ENCODE data around the gene RPL36.

RPL36 gene

DNA sequence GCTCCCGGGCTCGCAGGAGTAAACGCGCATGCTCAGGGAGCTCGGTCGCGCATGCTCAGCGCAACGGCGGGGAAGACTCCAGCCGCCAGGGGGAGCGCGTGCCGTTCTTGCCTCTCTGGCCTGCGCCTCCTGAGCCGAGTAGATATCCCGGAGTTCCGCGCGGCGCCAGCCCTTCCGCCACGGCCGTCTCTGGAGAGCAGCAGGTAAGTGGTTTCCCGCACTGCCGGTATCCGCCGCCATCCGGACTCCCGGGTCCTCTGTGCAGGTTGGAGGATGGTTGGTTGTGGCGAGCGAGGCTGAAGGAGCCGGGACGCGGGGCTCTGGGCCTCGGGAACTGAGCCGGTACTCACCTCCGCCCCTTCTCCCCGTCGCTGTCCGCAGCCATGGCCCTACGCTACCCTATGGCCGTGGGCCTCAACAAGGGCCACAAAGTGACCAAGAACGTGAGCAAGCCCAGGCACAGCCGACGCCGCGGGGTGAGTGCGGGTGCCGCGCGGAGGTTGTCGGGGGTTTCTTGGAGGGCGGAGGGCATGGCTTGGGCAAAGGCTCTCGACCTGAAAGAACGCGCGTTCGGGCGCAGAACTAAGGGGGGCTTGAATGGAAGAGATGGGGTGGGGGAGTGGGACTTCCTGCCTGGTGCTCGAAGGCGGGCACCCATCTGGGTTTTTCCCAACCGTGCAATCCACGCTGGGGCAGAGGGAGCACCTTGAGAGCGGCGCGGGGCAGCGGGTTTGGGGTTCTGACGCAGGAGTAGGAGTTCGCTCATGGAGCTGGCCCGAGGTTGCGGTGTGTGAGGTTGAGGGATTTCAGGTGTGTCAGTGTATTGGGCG, at the start of gene RPL36:
RPL36 (plus strand) TSS at position 171 of the 830 bp plus-strand sequence; CDS start at position 384, 213 bp downstream.
- peak; percentile 98 for DNase-seq (ENCODE audit: low read depth)

DNA sequence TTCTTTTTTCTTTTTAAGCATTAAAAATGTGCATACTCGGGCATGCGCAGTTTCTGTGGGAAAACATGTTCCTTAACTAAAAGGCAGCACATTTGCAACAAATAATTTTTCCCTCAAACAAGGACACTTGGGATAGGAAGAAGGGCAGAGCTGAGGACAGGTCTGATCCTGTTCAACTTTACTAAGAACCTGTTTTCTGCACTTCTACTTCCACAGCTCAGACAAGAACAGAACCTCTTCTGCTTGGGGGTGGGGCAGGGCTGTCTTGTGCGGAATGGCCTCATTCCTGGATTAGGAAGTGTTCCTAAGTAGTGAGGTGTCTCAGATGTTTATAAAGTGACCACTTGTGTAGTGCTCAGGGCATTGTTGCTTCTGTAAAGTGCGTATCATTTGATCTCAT, 48.9 kb upstream of the RPL36 start:
- no peak for DNase-seq (ENCODE audit: low read depth)

DNA sequence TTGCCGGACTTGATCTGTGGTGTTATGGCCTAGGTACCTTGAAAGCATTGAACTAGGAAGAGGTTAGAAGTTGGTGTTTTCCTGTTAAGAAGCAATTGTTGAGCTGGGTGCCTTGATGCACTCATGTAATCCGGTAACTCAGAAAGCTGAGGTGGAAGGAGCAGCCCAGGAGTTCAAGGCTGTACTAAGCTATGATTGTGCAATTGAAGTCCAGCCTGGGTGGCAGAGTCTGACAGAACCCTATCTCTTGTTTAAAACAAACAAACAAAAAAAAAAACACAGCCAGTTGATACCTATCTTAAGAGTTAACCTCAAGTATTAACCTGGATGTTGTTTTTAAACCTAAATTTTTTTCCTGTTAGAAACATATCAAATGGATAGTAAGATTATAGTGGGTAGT, 47.9 kb upstream of the RPL36 start:
- no peak for DNase-seq (ENCODE audit: low read depth)

DNA sequence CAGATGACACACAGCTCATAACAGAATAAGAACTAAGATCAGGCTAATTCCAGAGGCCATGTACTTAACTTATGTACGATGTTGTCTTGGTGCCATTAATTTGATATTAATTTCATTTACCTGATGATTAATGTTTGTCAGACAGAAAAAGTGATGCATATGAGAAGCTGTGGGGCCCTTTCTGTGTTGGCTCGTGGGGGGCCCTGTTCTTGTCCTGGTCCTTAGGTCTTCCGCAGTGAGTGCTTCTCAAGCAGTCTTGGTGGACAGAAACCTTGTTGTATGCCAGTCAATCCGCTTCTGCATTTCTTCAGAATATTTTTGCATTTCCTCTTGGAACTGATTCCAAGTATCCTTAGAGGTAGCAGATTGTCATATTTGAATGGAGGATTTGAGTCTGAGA, 47.0 kb upstream of the RPL36 start:
- DNase-seq (ENCODE audit: low read depth): no peak

DNA sequence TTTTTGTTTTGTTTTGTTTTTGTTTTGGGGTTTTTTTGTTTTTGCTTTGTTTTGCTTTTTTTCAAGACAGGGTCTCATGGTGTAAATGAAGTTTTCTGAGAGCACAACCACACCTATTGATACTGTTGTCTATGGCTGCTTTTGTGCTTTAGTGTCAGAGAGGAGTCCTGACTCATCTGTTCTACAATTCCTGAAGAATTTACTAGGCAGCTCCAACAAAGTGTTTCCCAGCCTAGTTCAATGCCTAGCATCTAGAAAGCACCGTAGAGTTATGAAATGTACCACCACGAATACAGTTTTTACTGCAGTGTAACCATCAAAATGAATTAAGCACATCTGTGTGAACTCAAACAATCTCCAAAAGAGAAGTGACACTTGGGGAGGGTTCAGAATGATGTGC, 46.1 kb upstream of the RPL36 start:
- no peak for DNase-seq (ENCODE audit: low read depth)

DNA sequence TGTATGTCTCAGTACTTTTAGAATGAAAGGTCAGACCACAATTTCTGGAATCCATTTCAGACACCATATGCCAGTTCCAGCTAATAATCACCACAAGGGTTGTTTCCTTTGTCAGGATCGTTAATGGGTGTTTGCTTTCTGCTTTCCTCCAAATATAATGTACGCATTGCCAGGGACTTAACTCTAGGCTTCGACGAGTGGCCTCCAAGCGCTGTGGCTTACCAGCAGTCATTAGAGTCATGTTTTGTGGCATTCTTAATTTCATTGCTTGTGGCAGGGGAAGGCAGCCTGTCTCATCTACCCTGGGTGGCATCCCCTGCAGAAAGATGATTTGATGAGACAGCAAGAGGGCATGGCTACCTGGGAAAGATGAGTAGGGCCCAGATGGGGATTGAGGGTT, 44.7 kb upstream of the RPL36 start:
- DNase-seq (ENCODE audit: low read depth): no peak

DNA sequence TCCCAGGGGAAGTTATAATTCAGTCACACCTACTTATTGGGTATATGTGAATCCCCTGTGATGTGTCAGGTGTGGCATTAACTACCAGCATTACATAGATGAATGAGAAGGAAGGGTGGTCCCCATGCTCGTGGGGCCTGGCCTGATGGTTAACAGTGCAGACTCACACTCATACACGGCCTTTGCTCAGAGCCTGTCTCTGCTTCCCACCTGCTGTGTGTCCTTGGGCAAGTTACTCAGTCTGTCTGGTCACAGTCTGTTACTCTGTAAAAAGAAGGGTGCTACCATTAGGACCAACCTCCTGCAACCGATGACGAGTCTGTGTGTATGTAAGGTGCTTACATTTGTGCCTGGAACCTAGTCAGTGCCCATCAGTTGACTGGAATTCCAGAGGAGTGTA, 43.4 kb upstream of the RPL36 start:
- no peak for DNase-seq (ENCODE audit: low read depth)

DNA sequence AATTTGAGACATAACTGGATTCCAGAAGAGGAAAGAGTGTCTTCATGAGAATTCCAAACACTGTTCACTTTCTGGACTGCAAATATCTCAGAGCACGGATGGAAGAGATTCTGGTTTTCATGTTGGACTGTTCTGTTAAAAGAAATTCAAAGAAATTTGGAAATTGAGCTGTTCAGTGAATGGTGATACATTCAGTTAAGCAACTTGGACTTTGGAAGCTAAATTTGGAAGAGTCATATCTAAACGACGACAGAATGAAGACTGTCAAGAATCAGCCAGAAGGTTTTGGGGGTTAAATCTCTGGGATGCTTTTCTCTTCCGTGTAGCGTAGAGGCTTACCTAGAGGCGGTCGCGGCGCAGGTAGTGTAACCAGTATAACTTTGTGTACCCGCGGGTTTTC, 41.6 kb upstream of the RPL36 start:
- no peak for DNase-seq (ENCODE audit: low read depth)

DNA sequence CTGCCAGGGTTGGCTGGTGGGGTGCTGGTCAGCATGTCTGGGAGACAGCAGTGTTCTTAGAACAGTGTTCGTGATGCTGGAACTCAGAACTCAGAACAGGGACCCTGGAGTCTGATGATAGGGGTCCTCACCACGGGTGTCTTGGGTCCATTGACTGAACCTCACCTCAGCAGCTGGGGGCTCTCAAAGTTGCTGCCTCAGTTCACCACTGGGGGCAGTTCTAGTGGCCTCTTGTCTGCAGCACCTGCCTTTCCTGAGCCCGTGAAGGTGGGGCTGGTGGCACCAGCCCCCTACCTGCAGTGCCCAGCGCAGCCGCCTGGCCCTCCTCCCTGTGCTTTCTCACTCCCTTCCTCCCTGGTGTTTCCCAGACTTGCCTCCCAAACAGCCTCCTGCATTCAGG, 38.7 kb upstream of the RPL36 start:
- no peak for DNase-seq (ENCODE audit: low read depth)

DNA sequence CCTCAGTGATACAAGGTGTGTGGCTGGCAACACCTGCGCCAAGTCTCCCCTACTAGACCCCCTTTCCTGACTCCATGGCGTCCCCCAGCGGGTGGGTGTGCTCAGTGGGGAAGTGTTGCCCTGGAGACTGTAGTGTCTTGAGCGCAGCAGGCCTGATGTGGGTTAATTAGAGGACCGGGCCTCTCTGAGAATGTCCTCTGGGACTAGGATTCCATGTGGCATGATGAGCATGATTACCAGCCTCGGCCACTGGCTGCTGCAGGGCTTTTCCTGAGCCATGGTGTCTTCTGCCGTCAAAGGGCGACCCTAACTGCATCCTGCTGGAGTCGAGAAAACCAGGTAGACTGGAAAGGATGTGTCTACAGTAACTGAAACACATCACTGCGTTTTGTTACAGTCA, 37.8 kb upstream of the RPL36 start:
- DNase-seq (ENCODE audit: low read depth): no peak

DNA sequence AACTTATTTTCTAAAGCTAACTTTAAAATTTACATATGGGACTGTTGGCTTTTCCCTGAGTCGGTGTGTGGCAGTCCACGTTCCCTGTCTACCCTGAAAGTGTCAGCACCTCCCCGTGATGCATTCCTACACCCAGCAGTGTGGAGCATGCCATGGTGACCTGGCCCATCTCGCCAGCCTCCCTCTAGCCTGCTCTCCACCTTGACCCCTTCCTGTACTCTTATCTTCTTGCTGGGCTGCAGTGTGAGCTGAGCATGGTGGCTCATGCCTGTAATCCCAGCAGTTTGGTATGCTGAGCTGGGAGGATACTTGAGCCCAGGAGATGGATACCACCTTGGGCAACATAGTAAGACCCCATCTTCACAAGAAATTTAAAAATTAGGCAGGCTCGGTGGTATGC, 35.2 kb upstream of the RPL36 start:
- DNase-seq (ENCODE audit: low read depth): no peak

DNA sequence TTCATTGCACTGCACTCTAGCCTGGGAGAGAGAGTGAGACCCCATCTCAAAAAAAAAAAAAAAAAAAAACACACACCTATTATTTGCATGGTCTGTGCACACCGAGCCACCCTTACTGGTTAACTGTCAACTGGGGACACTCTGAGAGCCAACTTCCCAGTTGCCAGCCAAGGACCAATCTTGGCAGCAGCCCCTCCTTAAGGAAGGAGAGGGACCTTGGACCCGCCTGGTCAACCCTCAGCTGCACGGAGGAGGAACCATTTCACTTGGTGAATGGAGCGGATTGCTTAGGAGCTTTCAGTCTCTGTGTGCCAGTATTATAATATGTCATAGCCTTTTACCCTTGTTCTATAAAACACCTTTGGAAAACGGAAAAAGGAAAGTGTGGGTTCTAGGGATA, 34.7 kb upstream of the RPL36 start:
- DNase-seq (ENCODE audit: low read depth): no peak

DNA sequence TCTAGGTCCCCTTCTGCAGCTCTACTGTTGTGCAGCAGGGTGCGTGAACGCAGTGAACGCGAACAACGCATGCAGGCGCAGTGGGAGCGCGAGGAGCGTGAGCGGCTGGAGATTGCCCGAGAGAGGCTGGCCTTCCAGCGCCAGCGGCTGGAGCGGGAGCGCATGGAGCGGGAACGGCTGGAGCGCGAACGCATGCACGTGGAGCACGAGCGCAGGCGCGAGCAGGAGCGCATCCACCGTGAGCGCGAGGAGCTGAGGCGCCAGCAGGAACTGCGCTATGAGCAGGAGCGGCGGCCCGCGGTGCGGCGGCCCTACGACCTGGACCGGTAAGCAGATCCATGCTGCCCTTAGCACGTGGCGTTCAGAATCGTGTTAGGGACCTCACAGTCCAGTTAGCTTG, 28.6 kb upstream of the RPL36 start:
- no peak for DNase-seq (ENCODE audit: low read depth)

DNA sequence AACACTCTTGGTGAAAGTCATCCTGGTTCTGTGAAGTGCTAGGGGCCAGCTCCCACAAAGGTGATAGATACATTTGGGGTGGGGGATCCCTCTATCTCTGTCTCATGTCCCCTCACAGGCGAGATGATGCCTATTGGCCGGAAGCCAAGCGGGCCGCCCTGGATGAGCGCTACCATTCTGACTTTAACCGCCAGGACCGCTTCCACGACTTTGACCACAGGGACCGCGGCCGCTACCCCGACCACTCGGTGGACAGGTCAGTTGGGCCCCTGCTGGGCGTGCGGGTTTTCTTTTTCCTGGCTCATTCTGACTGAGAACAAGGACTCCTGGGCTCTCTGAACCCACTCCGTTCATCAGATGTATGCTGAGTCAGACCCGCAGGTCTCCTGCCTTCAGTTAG, 26.2 kb upstream of the RPL36 start:
- DNase-seq (ENCODE audit: low read depth): no peak

DNA sequence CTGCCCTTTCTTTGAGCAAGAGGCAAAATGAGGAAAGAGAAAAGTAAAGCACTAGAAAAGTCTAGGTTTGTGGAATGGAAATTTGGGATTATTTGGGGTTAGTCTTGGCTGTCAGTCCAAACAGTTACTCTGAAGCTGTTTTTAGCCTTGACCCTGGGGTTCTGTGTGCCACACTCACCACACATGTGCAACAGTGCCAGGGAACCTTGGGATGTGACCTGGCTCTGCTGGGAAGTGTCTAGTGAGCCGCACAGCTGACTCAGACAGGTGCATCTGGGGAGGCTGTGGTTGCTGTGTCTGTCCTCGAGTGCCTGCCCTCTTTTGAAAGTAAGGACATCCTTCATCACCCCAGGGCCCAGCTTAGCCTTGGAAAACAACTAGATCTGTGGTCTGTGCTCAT, 25.6 kb upstream of the RPL36 start:
- DNase-seq (ENCODE audit: low read depth): no peak

DNA sequence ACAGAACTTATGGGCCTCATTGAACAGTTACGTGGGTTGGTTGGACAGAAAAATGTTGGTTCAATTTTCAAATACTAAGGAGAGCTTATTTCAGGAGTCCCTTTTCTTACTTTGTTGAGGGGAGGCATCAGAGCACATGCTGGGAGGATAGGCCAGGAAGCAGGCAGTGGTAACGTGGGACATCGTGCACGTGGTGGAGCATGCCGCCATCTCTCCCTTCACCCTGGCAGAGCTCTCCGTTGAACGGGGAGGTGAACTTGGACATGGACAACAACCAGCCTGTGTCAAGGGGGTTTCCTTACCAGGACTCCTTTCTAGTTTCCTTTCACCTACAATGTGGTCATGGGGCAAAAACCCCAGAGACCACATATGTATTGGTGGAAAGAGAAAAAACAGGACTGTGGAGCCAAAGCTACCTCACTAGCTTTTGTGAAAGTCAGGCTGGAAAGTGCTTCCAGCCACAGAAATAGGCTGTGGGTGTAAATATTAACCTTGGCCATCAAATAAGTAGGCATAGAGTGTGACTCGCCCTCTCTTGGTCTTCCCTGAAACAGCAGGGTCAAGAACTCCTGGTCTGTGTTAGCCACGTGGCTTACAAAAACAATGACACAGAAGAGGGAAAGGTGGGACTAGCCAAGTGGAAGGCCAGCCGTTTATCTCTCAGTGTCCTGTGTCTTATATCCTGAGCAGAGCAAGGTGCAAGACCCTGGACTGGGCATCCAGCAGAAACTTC, 24.1 kb upstream of the RPL36 start:
- DNase-seq (ENCODE audit: low read depth): no peak

DNA sequence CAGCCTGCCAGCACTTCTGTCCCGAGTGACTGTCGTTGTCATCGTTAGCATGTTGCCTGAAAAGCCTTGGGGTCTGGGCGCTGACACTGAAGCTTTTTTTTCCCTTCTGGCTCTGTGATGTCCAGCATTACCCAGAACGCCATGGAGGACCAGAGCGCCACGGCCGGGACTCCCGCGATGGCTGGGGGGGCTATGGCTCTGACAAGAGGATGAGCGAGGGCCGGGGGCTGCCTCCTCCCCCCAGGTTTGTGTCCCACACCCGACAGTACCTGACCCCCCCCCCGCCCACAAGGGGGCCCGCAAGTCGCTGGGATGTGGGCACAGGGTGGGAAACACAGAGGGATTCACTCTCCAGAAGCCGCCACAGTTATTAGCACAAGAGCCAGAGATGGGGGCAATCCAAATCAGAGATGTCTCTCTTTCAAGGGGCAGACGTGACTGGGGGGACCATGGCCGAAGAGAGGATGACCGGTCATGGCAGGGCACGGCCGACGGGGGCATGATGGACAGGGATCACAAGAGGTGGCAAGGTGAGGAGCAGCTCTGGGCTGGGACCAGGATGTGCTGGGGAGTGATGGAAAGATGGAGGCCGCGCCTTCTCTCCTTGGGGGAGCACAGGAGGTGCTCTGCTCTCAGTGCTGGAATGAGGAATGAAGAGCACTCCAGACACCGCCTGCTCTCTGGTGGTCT, 23.0 kb upstream of the RPL36 start:
- no peak for DNase-seq (ENCODE audit: low read depth)

DNA sequence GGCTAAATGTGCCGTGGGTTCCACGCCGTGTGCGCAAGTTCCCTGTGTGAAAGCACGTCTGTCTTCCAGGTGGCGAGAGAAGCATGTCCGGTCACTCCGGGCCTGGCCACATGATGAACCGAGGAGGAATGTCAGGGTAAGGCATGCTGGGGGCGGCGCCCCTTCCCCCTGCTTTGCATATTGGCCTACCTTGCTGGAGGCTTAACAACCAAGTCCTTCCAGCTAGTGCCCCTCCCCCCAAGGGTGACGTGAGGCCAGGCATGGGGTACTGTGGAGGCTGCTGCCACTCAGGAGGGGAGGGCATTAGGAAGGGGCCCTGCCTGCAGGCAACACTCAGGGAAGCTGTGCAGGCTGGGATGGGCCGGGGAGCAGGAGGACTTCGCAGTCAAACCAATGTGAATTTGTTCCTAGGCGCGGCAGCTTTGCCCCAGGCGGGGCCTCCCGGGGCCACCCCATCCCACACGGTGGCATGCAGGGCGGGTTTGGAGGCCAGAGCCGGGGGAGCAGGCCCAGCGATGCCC, 22.3 kb upstream of the RPL36 start:
- no peak for DNase-seq (ENCODE audit: low read depth)

DNA sequence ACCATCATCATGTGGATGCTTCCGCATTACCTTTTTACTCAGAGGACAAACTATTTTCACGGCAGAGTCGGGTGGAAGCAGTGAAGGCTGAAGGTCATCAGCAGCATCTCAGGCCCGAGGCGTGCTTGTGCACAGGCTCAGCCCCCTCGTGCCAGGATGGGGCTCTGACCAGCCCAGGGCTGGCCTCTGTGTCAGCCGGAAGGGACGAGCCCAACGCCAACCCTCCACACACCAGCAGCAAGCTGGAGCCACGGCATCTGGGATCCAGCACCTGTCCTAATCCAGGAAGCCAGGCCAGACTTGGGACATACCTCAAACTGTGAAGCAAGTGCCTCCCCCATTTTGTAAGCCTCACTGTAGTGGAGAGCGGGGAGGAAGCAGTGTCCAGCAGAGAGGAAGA, 20.9 kb upstream of the RPL36 start:
- DNase-seq (ENCODE audit: low read depth): no peak

DNA sequence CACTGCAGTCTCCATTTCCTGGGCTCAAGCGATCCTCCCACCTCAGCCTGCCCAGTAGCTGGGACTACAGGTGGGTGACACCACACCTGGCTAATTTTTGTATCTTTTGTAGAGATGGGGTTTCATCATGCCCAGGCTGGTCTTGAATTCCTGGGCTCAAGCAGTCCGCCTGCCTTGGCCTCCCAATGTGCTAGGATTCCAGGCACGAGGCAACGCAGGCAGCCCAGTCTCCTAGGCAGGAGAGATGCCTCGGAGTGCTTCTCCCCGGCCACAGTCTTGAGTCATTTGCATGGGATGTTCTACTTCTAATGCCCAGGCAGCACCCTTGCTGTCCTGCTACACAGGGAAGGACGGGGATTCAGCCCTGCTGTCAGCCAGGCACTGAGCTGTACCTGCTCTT, 18.5 kb upstream of the RPL36 start:
- DNase-seq (ENCODE audit: low read depth): no peak

DNA sequence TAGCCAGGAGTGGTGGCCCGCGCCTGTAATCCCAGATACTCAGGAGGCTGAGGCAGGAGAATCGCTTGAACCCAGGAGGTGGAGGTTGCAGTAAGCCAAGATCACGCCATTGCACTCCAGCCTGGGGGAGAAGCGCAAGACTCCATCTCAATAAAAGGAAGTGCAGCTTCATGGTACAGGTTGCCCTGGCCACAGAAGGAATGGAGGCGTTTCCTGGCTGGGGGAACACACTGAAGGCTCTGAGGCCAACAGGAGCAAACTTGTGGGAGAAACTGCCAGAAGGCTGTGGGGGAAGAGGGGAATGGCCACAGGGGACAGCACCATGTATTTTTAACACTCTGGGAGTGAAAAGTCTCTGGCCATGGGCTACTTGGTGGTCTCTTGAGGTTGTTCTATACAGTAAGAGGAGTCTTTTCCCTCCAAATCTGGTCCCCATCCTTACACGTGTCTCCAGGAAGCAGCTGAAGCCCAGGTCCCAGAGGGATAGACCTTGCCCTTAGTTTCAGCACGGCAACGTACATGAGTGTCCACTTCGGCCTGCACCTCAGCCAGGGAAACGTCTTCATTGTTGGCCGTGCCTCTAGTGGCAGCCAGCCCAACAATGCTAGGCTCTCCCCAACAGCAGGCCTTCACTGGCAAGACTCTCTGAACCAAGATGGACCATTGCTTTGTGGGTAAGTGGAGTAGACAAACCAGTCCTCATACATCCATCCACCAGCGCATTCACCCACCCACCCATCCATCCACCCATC, 17.2 kb upstream of the RPL36 start:
- no peak for DNase-seq (ENCODE audit: low read depth)

DNA sequence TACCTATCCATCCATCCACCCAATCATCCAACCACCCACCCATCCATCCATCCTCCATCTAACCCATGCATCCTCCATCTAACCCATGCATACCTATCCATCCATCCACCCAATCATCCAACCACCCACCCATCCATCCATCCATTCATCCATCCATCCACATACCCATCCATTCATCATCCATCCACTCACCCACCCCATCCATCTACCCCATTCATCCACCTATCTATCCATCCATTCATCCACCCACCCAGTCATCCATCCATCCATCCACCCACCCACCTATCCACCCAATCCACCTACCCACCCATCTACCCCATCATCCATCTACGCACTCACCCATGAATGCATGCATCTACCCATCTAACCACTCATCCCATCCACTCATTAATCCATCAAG, 16.3 kb upstream of the RPL36 start:
- no peak for DNase-seq (ENCODE audit: low read depth)

All from activated gamma-delta T cell treated with anti-CD3 and anti-CD28 coated beads, Interleukin-2, amount 50 U/mL, for 16 hours (primary cell).